ENCODE data around the gene ELFN1. TPM values are rescaled to one million over a fixed set of nuclear protein-coding genes. Genes with fewer than 3 reads are reported as not detected.

Gene ELFN1
- total RNA-seq, 1 donor from 2014 or later = not detected

GRCh38 chr7:1704811-1705738 lies 35.0 kb downstream of the ELFN1 start:
- DNase-seq = no peak
- H3K4me1 Mint-ChIP-seq = no peaks in the 10 kb centered on the region

DNA sequence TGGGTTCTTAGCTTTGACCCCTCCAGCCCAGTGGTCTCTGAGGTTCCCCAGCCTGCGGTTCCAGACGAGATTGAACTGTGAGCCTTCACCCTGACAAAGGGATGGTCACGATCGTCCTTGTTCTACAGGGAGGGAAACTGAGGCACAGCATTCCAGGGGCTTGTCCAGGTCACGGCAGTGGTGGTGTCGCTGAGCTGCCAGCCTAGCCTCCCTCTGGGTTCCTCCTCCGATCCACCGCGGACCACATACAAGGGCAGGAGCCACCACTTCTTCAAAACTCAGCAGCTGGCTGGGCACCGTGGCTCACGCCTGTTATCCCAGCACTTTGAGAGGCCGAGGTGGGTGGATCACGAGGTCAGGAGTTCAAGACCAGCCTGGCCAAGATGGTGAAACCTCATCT lies 35.8 kb downstream of the ELFN1 start:
- H3K36me3 Mint-ChIP-seq (ENCODE audit: low read depth) = no peaks in the 10 kb centered on the region
- H3K27ac Mint-ChIP-seq = no peak overlapping the region
- H3K4me1 Mint-ChIP-seq = no peaks in the 10 kb centered on the region
- DNase-seq (no peak), ATAC-seq (ENCODE audit: low read depth) (no peak)
- CTCF ChIA-PET = no interaction called here
- no peak overlapping the region for H3K4me3 Mint-ChIP-seq
- intact Hi-C loops (cut with micrococcal nuclease) = no loop called here
- POLR2A ChIA-PET = no interaction called here
- TF ChIP-seq, protein P1, sequence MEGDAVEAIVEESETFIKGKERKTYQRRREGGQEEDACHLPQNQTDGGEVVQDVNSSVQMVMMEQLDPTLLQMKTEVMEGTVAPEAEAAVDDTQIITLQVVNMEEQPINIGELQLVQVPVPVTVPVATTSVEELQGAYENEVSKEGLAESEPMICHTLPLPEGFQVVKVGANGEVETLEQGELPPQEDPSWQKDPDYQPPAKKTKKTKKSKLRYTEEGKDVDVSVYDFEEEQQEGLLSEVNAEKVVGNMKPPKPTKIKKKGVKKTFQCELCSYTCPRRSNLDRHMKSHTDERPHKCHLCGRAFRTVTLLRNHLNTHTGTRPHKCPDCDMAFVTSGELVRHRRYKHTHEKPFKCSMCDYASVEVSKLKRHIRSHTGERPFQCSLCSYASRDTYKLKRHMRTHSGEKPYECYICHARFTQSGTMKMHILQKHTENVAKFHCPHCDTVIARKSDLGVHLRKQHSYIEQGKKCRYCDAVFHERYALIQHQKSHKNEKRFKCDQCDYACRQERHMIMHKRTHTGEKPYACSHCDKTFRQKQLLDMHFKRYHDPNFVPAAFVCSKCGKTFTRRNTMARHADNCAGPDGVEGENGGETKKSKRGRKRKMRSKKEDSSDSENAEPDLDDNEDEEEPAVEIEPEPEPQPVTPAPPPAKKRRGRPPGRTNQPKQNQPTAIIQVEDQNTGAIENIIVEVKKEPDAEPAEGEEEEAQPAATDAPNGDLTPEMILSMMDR (IDR thresholded peaks at IDR 0.05) = no peak
- peaks cover 8% of the 10 kb centered on the region for H3K9me3 Mint-ChIP-seq
- no peaks in the 10 kb centered on the region for H3K27me3 Mint-ChIP-seq

More at GRCh38 chr7:1704811-1705738, 35.0 kb downstream of the ELFN1 start:
- H3K36me3 Mint-ChIP-seq (ENCODE audit: low read depth) = no peaks in the 10 kb centered on the region
- no peak overlapping the region for H3K4me3 Mint-ChIP-seq
- no peak overlapping the region for H3K27ac Mint-ChIP-seq
- H3K9me3 Mint-ChIP-seq = peaks cover 8% of the 10 kb centered on the region
- ChIA-PET POLR2A (no interaction called here), CTCF (no interaction called here)
- H3K27me3 Mint-ChIP-seq = no peaks in the 10 kb centered on the region
- intact Hi-C loops (cut with micrococcal nuclease) = no loop called here
- TF ChIP-seq, protein P1 (IDR thresholded peaks at IDR 0.05) = no peak
- ATAC-seq (ENCODE audit: low read depth) = no peak

- POLR2A ChIA-PET = no interaction called here
- Mint-ChIP-seq H3K36me3 (ENCODE audit: low read depth) (no peaks in the 10 kb centered on the region), H3K9me3 (peaks cover 8% of the 10 kb centered on the region), H3K4me1 (no peaks in the 10 kb centered on the region), H3K4me3 (no peak overlapping the region), H3K27me3 (no peaks in the 10 kb centered on the region), H3K27ac (no peak overlapping the region)
- CTCF ChIA-PET = no interaction called here
- TF ChIP-seq, protein P1 (IDR thresholded peaks at IDR 0.05) = no peak
- DNase-seq = no peak
- intact Hi-C loops (cut with micrococcal nuclease) = no loop called here
- ATAC-seq (ENCODE audit: low read depth) = no peak
Observed at GRCh38 chr7:1706381-1706720, 36.3 kb downstream of the ELFN1 start.

DNA sequence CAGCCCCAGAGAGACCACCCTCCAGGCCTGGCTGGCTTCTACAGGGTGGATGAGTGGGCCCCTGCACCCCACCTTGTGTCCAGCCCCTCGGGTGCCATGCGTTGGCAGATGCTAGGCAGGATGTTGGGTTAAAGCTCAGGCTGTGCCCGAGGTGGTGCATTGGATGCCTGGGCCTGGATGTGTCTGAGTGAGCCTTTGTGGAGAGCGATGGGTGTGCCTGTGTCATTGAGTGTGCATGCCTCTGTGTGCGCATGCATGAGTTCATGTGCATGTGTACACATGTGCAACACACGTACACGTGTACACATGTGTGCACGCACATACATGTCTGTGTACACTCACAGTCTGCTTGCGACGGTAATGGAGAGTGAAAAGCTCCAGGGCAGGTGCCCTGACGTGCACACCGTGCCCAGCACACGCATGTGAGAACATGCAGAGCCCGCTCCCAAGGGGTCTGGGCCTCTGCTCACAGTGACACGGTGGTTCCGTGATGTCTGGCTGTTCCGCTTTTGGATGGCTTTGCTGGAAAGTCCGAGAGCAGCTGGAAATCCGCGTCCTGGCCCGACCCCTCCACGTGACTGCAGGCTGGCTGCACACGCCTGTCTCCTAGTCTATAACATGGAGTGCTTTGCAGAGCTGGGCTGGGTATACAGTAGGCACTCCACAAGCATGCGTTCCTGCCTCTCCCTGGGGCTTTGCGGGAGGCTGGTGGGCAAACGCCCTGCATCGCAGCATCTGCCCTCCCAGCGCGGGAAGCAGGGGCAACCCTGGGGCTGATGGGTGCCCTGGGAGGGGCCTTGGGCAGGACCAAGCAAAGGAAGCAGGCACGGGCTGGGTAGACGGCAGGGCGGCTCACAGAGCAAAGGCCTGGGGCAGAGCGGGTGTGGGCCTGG lies 36.9 kb downstream of the ELFN1 start:
- no peak overlapping the region for H3K27ac Mint-ChIP-seq
- ATAC-seq (ENCODE audit: low read depth) = no peak

More for the DNA sequence above, 36.9 kb downstream of the ELFN1 start:
- no peaks in the 10 kb centered on the region for H3K4me1 Mint-ChIP-seq
- POLR2A ChIA-PET = no interaction called here
- intact Hi-C loops (cut with micrococcal nuclease) = no loop called here
- no peak for DNase-seq
- CTCF ChIA-PET = no interaction called here
- TF ChIP-seq, protein P1 (IDR thresholded peaks at IDR 0.05) = no peak
- H3K4me3 Mint-ChIP-seq = no peak overlapping the region
- no peaks in the 10 kb centered on the region for H3K27me3 Mint-ChIP-seq
- H3K36me3 Mint-ChIP-seq (ENCODE audit: low read depth) = no peaks in the 10 kb centered on the region
- peaks cover 8% of the 10 kb centered on the region for H3K9me3 Mint-ChIP-seq

All from activated B cell treated with CpG ODN at 0.5 μM for 24 hours (primary cell).